ENCODE results near the gene NPPB. TPM values are rescaled to one million over a fixed set of nuclear protein-coding genes. Genes with fewer than 3 reads are reported as not detected.

The NPPB gene
- total and polyA plus RNA-seq, 8 donors, result 1.0 to 12.8 (median 2.7) TPM; not detected in 4

GRCh38 chr1:11873395-11874257 lies 14.9 kb upstream of the NPPB start:
- Histone ChIP-seq H3K4me1 (no peaks in the 10 kb centered on the region), H3K9me3 (no peaks in the 10 kb centered on the region), H3K4me3 (no peak overlapping the region), H3K27me3 (peaks cover 0 to 53% (median 13%) of the 10 kb centered on the region in 3 donors), H3K36me3 (no peaks in the 10 kb centered on the region), H3K27ac (no peak overlapping the region)
- intact Hi-C loops (cut with DNase I; ENCODE audit: low total_unique reads), result no loop called here
- WGBS, 5 donors, result 68 to 74% (median 71%) methylated on average over 13 to 14 of the region's 14 CpGs
- TF ChIP-seq CTCF (IDR thresholded peaks at IDR 0.05) (no peak), POLR2A (IDR thresholded peaks at IDR 0.05) (no peak), EP300 (IDR thresholded peaks at IDR 0.05) (no peak)
- no peak for DNase-seq

GRCh38 chr1:11872545-11872944 lies 13.8 kb upstream of the NPPB start:
- 58 to 66% (median 60%) methylated on average over 7 of the region's 7 CpGs for WGBS, 5 donors
- Histone ChIP-seq H3K27ac (no peak overlapping the region), H3K27me3 (peaks cover 0 to 42% (median 13%) of the 10 kb centered on the region in 3 donors), H3K4me1 (no peaks in the 10 kb centered on the region), H3K9me3 (no peaks in the 10 kb centered on the region), H3K4me3 (no peak overlapping the region), H3K36me3 (no peaks in the 10 kb centered on the region)
- intact Hi-C loops (cut with DNase I; ENCODE audit: low total_unique reads), result no loop called here
- TF ChIP-seq POLR2A (IDR thresholded peaks at IDR 0.05), result no peak
- TF ChIP-seq POLR2AphosphoS5 (IDR thresholded peaks at IDR 0.05), result no peak
- TF ChIP-seq CTCF (IDR thresholded peaks at IDR 0.05), result no peak
- no peak for TF ChIP-seq EP300 (IDR thresholded peaks at IDR 0.05)
- no peak for DNase-seq

GRCh38 chr1:11869650-11870207 lies 11.0 kb upstream of the NPPB start:
- Histone ChIP-seq H3K4me3 (no peak overlapping the region), H3K9me3 (no peaks in the 10 kb centered on the region), H3K36me3 (no peaks in the 10 kb centered on the region), H3K27ac (no peak overlapping the region), H3K4me1 (no peaks in the 10 kb centered on the region), H3K27me3 (peaks cover 0 to 29% (median 4%) of the 10 kb centered on the region in 3 donors)
- TF ChIP-seq POLR2AphosphoS5 (IDR thresholded peaks at IDR 0.05), result no peak
- TF ChIP-seq EP300 (IDR thresholded peaks at IDR 0.05), result no peak
- TF ChIP-seq CTCF (IDR thresholded peaks at IDR 0.05), result no peak
- no peak for TF ChIP-seq POLR2A (IDR thresholded peaks at IDR 0.05)
- 77 to 87% (median 83%) methylated on average over 5 of the region's 5 CpGs for WGBS, 5 donors
- intact Hi-C loops (cut with DNase I; ENCODE audit: low total_unique reads), result no loop called here
- DNase-seq, result no peak

GRCh38 chr1:11869104-11869503 lies 10.4 kb upstream of the NPPB start:
- Histone ChIP-seq H3K9me3 (no peaks in the 10 kb centered on the region), H3K27ac (no peak overlapping the region), H3K36me3 (no peaks in the 10 kb centered on the region), H3K4me1 (no peaks in the 10 kb centered on the region), H3K27me3 (peaks cover 0 to 34% (median 4%) of the 10 kb centered on the region in 3 donors), H3K4me3 (no peak overlapping the region)
- TF ChIP-seq POLR2A (IDR thresholded peaks at IDR 0.05) (no peak), EP300 (IDR thresholded peaks at IDR 0.05) (no peak), POLR2AphosphoS5 (IDR thresholded peaks at IDR 0.05) (no peak), CTCF (IDR thresholded peaks at IDR 0.05) (no peak)
- intact Hi-C loops (cut with DNase I; ENCODE audit: low total_unique reads), result no loop called here
- WGBS, 5 donors, result 75 to 90% (median 80%) methylated on average over 3 of the region's 3 CpGs
- DNase-seq, result no peak

All from stomach (tissue), 9 donors.